ENCODE measurements around the gene THSD4. TPM values are rescaled to one million over a fixed set of nuclear protein-coding genes. Genes with fewer than 3 reads are reported as not detected.

The THSD4 gene
- polyA plus RNA-seq, 1 experiment, result 18.8 TPM

GRCh38 chr15:71110405-71111180 lies 4.7 kb upstream of the THSD4 start:
- Histone ChIP-seq H3K4me3 (ENCODE audit: low read depth, low read length) (no peak overlapping the region), H3K36me3 (ENCODE audit: control insufficient read depth, insufficient read depth, low read length) (no peaks in the 10 kb centered on the region), H3K27me3 (ENCODE audit: control insufficient read depth, insufficient read depth, low read length) (no peaks in the 10 kb centered on the region)
- TF ChIP-seq, protein P1, sequence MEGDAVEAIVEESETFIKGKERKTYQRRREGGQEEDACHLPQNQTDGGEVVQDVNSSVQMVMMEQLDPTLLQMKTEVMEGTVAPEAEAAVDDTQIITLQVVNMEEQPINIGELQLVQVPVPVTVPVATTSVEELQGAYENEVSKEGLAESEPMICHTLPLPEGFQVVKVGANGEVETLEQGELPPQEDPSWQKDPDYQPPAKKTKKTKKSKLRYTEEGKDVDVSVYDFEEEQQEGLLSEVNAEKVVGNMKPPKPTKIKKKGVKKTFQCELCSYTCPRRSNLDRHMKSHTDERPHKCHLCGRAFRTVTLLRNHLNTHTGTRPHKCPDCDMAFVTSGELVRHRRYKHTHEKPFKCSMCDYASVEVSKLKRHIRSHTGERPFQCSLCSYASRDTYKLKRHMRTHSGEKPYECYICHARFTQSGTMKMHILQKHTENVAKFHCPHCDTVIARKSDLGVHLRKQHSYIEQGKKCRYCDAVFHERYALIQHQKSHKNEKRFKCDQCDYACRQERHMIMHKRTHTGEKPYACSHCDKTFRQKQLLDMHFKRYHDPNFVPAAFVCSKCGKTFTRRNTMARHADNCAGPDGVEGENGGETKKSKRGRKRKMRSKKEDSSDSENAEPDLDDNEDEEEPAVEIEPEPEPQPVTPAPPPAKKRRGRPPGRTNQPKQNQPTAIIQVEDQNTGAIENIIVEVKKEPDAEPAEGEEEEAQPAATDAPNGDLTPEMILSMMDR (IDR thresholded peaks at IDR 0.05; ENCODE audit: insufficient read depth, low read depth, low read length), result no peak
- no peak for DNase-seq (ENCODE audit: low read depth)
- POLR2A ChIA-PET, result no interaction called here
- CTCF ChIA-PET, result interaction anchor here (1.2 to 6.4 kb wide), 5 partner anchors 99 to 335 kb away, joined by 3 to 49 read pairs (median 13); no protein-coding TSS in a partner anchor

DNA sequence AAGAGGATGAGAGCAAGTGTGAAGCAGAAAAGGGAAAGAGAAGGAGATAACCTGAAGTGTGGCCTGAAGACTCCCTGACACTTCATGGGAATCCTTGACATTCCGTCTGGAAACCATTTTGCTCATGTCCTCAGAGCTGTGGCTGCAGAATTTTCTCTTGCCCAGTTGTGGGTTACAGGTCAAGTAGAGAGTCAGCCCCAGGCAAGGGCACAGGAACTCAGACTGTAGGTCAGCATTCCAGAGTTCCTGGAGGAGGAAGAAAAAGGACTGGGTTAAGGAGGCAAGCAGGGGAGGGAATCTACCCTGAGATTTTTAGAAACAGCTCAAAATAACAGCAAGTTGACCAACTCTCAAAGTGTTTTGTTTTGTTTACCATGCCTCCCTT lies 4.1 kb upstream of the THSD4 start:
- TF ChIP-seq, protein P1 (IDR thresholded peaks at IDR 0.05; ENCODE audit: insufficient read depth, low read depth, low read length), result no peak
- DNase-seq (ENCODE audit: low read depth), result no peak
- POLR2A ChIA-PET, result no interaction called here

GRCh38 chr15:71111950-71112349 lies 3.3 kb upstream of the THSD4 start:
- CTCF ChIA-PET, result interaction anchor here (0.7 to 6.4 kb wide), 8 partner anchors 101 to 334 kb away, joined by 3 to 49 read pairs (median 4); no protein-coding TSS in a partner anchor
- Histone ChIP-seq H3K36me3 (ENCODE audit: control insufficient read depth, insufficient read depth, low read length) (no peaks in the 10 kb centered on the region), H3K27me3 (ENCODE audit: control insufficient read depth, insufficient read depth, low read length) (no peaks in the 10 kb centered on the region), H3K4me3 (ENCODE audit: low read depth, low read length) (no peak overlapping the region)
- TF ChIP-seq, protein P1 (IDR thresholded peaks at IDR 0.05; ENCODE audit: insufficient read depth, low read depth, low read length), result no peak
- DNase-seq (ENCODE audit: low read depth), result no peak
- POLR2A ChIA-PET, result no interaction called here

More for the DNA sequence above, 4.1 kb upstream of the THSD4 start:
- no peaks in the 10 kb centered on the region for H3K36me3 ChIP-seq (ENCODE audit: control insufficient read depth, insufficient read depth, low read length)
- CTCF ChIA-PET, result interaction anchor here (0.6 to 6.4 kb wide), 6 partner anchors 101 to 349 kb away, joined by 3 to 49 read pairs (median 4); no protein-coding TSS in a partner anchor
- no peaks in the 10 kb centered on the region for H3K27me3 ChIP-seq (ENCODE audit: control insufficient read depth, insufficient read depth, low read length)
- no peak overlapping the region for H3K4me3 ChIP-seq (ENCODE audit: low read depth, low read length)

DNA sequence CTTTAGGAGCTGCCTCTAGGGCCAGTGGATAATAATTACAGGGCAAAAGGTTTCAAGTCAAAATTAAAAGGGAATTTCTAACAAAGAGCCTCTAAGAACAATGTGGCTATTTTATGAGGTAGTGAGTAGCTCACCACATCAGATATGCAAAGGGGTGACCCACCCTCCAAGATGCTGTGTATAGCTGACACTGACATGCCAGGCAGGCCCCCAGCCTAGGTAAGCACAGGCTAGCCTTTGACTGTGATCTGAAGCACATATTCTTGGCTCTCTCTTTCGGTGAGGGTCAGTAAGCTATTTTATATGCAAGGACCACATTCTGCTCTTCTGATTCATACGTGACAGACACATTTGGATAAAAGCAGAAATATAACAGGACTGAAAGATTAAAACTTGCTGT lies 2.8 kb upstream of the THSD4 start:
- ChIA-PET POLR2A (no interaction called here), CTCF (interaction anchor here (0.7 to 6.4 kb wide), 7 partner anchors 8 to 335 kb away, joined by 3 to 49 read pairs (median 4); no protein-coding TSS in a partner anchor)
- Histone ChIP-seq H3K27me3 (ENCODE audit: control insufficient read depth, insufficient read depth, low read length) (no peaks in the 10 kb centered on the region), H3K4me3 (ENCODE audit: low read depth, low read length) (no peak overlapping the region), H3K36me3 (ENCODE audit: control insufficient read depth, insufficient read depth, low read length) (no peaks in the 10 kb centered on the region)
- TF ChIP-seq, protein P1 (IDR thresholded peaks at IDR 0.05; ENCODE audit: insufficient read depth, low read depth, low read length), result no peak
- no peak for DNase-seq (ENCODE audit: low read depth)

GRCh38 chr15:71114066-71114680 lies 1.1 kb upstream of the THSD4 start:
- Histone ChIP-seq H3K27me3 (ENCODE audit: control insufficient read depth, insufficient read depth, low read length) (no peaks in the 10 kb centered on the region), H3K36me3 (ENCODE audit: control insufficient read depth, insufficient read depth, low read length) (no peaks in the 10 kb centered on the region), H3K4me3 (ENCODE audit: low read depth, low read length) (no peak overlapping the region)
- DNase-seq (ENCODE audit: low read depth), result no peak
- TF ChIP-seq, protein P1 (IDR thresholded peaks at IDR 0.05; ENCODE audit: insufficient read depth, low read depth, low read length), result no peak
- ChIA-PET POLR2A (no interaction called here), CTCF (interaction anchor here (0.6 to 6.4 kb wide), 7 partner anchors 158 to 329 kb away, joined by 3 to 49 read pairs (median 3); no protein-coding TSS in a partner anchor)

All from BJ (cell line).